ENCODE results near the gene KLHDC3. TPM values are rescaled to one million over a fixed set of nuclear protein-coding genes. Genes with fewer than 3 reads are reported as not detected.
A peak's percentile ranks its signal among the peaks of the same experiment; 100 is the strongest.

KLHDC3 gene
- total RNA-seq, 1 experiment from 2014 or later: 122 TPM

DNA sequence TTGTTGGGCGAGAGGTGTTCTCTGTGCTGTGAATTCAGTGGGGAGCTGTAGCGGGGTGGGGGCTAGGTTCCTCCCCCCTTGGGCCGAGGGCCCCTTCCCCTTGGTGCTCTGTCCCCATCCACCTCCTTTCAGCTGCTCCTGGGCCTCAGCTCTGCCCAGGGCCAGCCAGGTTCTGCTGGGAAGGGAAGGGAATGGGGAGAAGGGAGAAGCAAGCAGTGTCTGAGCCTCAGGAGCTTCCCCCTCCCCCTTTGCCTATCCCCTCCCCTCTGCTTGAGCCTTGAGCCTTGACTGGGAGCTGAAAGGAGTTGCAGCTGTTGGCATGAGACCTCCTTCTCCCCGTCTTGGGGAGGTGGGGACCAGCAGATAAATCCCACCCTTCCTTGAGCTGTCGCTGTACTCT is 6.8 kb downstream of the KLHDC3 start:
- H3K79me2 ChIP-seq (ENCODE audit: low read depth): peaks cover 47% of the 10 kb centered on the region
- H3K27ac ChIP-seq: peak overlapping the region; percentile 46
- intact Hi-C loops (cut with micrococcal nuclease; ENCODE audit: unreplicated experiment): no loop called here
- H3K4me3 ChIP-seq: peak overlapping the region; percentile 79; the same call in 1 of the 2 replicates
- H3K27me3 ChIP-seq (ENCODE audit: insufficient read depth, low read depth): no peaks in the 10 kb centered on the region
- 0 out of 2 replicates have a peak, but pooled peaks cover 10% of the 10 kb centered on the region for H3K4me1 ChIP-seq (replicated peaks; ENCODE audit: insufficient read depth)
- DNase-seq: no peak
- peak overlapping the region; percentile 83; the same call in 1 of the 2 replicates for H2AFZ ChIP-seq
- peaks cover 3% of the 10 kb centered on the region for H4K20me1 ChIP-seq (ENCODE audit: insufficient read depth)
- no TSS peak for BruUV-seq (replicated peaks)
- POLR2A ChIA-PET (ENCODE audit: unreplicated experiment): interaction anchor here (0.6 to 0.8 kb wide), 3 partner anchors 61 to 1298 kb away, joined by 3 to 6 read pairs (median 4); partner anchors contain the start of gene CNPY3
- CTCF ChIA-PET: no interaction called here
- H3K9me2 ChIP-seq (ENCODE audit: insufficient read depth): no peaks in the 10 kb centered on the region
- H3K9me3 ChIP-seq (ENCODE audit: insufficient read depth, low read depth): no peaks in the 10 kb centered on the region
- no peak for TF ChIP-seq EZH2 (IDR thresholded peaks at IDR 0.05; ENCODE audit: low read depth)
- TF ChIP-seq, protein P1, sequence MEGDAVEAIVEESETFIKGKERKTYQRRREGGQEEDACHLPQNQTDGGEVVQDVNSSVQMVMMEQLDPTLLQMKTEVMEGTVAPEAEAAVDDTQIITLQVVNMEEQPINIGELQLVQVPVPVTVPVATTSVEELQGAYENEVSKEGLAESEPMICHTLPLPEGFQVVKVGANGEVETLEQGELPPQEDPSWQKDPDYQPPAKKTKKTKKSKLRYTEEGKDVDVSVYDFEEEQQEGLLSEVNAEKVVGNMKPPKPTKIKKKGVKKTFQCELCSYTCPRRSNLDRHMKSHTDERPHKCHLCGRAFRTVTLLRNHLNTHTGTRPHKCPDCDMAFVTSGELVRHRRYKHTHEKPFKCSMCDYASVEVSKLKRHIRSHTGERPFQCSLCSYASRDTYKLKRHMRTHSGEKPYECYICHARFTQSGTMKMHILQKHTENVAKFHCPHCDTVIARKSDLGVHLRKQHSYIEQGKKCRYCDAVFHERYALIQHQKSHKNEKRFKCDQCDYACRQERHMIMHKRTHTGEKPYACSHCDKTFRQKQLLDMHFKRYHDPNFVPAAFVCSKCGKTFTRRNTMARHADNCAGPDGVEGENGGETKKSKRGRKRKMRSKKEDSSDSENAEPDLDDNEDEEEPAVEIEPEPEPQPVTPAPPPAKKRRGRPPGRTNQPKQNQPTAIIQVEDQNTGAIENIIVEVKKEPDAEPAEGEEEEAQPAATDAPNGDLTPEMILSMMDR (conservative IDR thresholded peaks at IDR 0.05): no peak
- H3F3A ChIP-seq (ENCODE audit: insufficient read depth, low read depth): peaks cover 30% of the 10 kb centered on the region; the same call in 1 of the 2 replicates
- H3K36me3 ChIP-seq (ENCODE audit: low read depth): peaks cover 24% of the 10 kb centered on the region
- H3K4me2 ChIP-seq: peak overlapping the region; percentile 88

GRCh38 chr6:43021270-43022047 is 7.4 kb downstream of the KLHDC3 start, which contains the start of gene RRP36:
Gene RRP36 (plus strand): TSS chr6:43021623. CDS start chr6:43021655, 32 bp downstream.
- Histone ChIP-seq H2AFZ (peak within 1 kb of the TSS; percentile 83), H3K9me3 (ENCODE audit: insufficient read depth, low read depth) (no peaks in the 10 kb centered on the region), H3K4me3 (peak within 1 kb of the TSS; percentile 79), H3K36me3 (ENCODE audit: low read depth) (peaks cover 31% of the 10 kb centered on the region), H3F3A (ENCODE audit: insufficient read depth, low read depth) (peaks cover 30% of the 10 kb centered on the region; the same call in 1 of the 2 replicates), H3K4me2 (peak within 1 kb of the TSS; percentile 88), H3K27ac (peak within 1 kb of the TSS; percentile 46), H3K4me1 (replicated peaks; ENCODE audit: insufficient read depth) (0 out of 2 replicates have a peak, but pooled peaks cover 10% of the 10 kb centered on the region), H3K9me2 (ENCODE audit: insufficient read depth) (no peaks in the 10 kb centered on the region), H4K20me1 (ENCODE audit: insufficient read depth) (peaks cover 3% of the 10 kb centered on the region), H3K79me2 (ENCODE audit: low read depth) (peaks cover 41% of the 10 kb centered on the region), H3K27me3 (ENCODE audit: insufficient read depth, low read depth) (no peaks in the 10 kb centered on the region)
- DNase-seq: peak; percentile 62 to 66
- TSS peak; percentile 78 for BruUV-seq (replicated peaks)
- POLR2A ChIA-PET (ENCODE audit: unreplicated experiment): interaction anchor here (0.6 to 0.8 kb wide), 4 partner anchors 62 to 1298 kb away, joined by 3 to 6 read pairs (median 4); partner anchors contain the start of gene CNPY3
- CTCF ChIA-PET: no interaction called here
- intact Hi-C loops (cut with micrococcal nuclease; ENCODE audit: unreplicated experiment): no loop called here
- TF ChIP-seq, protein P1 (conservative IDR thresholded peaks at IDR 0.05): no peak

- Histone ChIP-seq H3K79me2 (ENCODE audit: low read depth) (peaks cover 36% of the 10 kb centered on the region), H4K20me1 (ENCODE audit: insufficient read depth) (no peaks in the 10 kb centered on the region; the same call in 1 of the 2 replicates), H3K27me3 (ENCODE audit: insufficient read depth, low read depth) (no peaks in the 10 kb centered on the region), H2AFZ (no peak overlapping the region), H3K4me2 (no peak overlapping the region), H3K9me2 (ENCODE audit: insufficient read depth) (no peaks in the 10 kb centered on the region), H3F3A (ENCODE audit: insufficient read depth, low read depth) (peaks cover 28% of the 10 kb centered on the region; the same call in 1 of the 2 replicates), H3K27ac (no peak overlapping the region), H3K4me3 (no peak overlapping the region), H3K4me1 (replicated peaks; ENCODE audit: insufficient read depth) (0 out of 2 replicates have a peak, but pooled peaks cover 10% of the 10 kb centered on the region), H3K9me3 (ENCODE audit: insufficient read depth, low read depth) (no peaks in the 10 kb centered on the region), H3K36me3 (ENCODE audit: low read depth) (peaks cover 39% of the 10 kb centered on the region)
- CTCF ChIA-PET: interaction anchor here (0.6 kb wide), 1 partner anchor 431 kb away, joined by 3 read pairs; the partner anchor contains the start of gene DLK2
- no TSS peak for BruUV-seq (replicated peaks)
- intact Hi-C loops (cut with micrococcal nuclease; ENCODE audit: unreplicated experiment): no loop called here
- POLR2A ChIA-PET (ENCODE audit: unreplicated experiment): interaction anchor here (0.6 kb wide), 1 partner anchor 110 kb away, joined by 5 read pairs; no protein-coding TSS in a partner anchor
- DNase-seq: no peak
- TF ChIP-seq, protein P1 (conservative IDR thresholded peaks at IDR 0.05): no peak
- TF ChIP-seq EZH2 (IDR thresholded peaks at IDR 0.05; ENCODE audit: low read depth): no peak
Observed at GRCh38 chr6:43024436-43024835, 10.4 kb downstream of the KLHDC3 start.

All from PC-9 (cell line).